Subcutaneous adipose tissue (tissue), 4 donors: ENCODE data around the gene MEGF11. TPM values are rescaled to one million over a fixed set of nuclear protein-coding genes. Genes with fewer than 3 reads are reported as not detected.

Experiments
- small RNA-seq: library from RNA; depleted of rRNA; stranded (forward); fragments of <200 nt; gene quantifications from one replicate; pipeline ENCODE3, GENCODE V24; 2016
- total RNA-seq, 4 donors: library from RNA; depleted of rRNA; stranded (reverse); fragments of >200 nt; gene quantifications; one replicate each; pipeline ENCODE4 v1.1.0, GENCODE V29; 2016
- TF ChIP-seq, protein P1 (sequence below): fragments of 450-650 bp; IDR thresholded peaks from one replicate; pipeline ENCODE4 v1.5.1; 2016; ENCODE audit warnings: low read depth, mild to moderate bottlenecking, control low read depth, antibody characterized with exemption, moderate library complexity

MEGF11 gene
- total RNA-seq, 4 donors from 2014 or later = not detected

GRCh38 chr15:65856821-65857455, 396.6 kb downstream of the MEGF11 start:
- TF ChIP-seq, protein P1, sequence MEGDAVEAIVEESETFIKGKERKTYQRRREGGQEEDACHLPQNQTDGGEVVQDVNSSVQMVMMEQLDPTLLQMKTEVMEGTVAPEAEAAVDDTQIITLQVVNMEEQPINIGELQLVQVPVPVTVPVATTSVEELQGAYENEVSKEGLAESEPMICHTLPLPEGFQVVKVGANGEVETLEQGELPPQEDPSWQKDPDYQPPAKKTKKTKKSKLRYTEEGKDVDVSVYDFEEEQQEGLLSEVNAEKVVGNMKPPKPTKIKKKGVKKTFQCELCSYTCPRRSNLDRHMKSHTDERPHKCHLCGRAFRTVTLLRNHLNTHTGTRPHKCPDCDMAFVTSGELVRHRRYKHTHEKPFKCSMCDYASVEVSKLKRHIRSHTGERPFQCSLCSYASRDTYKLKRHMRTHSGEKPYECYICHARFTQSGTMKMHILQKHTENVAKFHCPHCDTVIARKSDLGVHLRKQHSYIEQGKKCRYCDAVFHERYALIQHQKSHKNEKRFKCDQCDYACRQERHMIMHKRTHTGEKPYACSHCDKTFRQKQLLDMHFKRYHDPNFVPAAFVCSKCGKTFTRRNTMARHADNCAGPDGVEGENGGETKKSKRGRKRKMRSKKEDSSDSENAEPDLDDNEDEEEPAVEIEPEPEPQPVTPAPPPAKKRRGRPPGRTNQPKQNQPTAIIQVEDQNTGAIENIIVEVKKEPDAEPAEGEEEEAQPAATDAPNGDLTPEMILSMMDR = no peak

DNA sequence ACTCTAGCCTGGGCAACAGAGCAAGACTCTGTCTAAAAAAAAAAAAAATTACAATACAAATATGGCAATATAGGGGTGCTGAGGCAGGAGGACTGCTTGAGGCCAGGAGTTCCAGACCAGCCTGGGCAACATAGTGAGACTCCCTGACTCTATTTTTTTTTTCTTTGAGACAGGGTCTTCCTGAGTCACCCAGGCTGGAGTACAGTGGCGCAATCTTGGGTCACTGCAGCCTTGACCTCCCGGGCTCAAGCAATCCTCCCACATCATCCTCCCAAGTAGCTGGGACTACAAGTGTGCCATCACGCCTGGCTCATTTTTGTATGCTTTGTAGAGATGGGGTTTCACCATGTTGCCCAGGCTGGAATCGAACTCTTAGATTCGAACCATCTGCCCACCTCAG, 401.6 kb downstream of the MEGF11 start:
- TF ChIP-seq, protein P1 = no peak

- TF ChIP-seq, protein P1 = no peak
These were observed 405.6 kb downstream of the MEGF11 start for GRCh38 chr15:65847989-65848388.

- TF ChIP-seq, protein P1 = no peak
These were observed 407.6 kb downstream of the MEGF11 start for GRCh38 chr15:65845826-65846519.

Small RNAs within 50 kb of the gene (small RNA-seq; reads per million reads assigned to genes)
- gene MIR4311 = not detected

Other genes with a start within 250 kb of the MEGF11 start
- gene DIS3L, start 39.8 kb upstream of the MEGF11 start, total RNA-seq = 10 to 100 TPM; 49.5 to 64.5 (median 55.2) TPM
- 10 to 100 TPM in 1 of 4 donors, 1 to 10 TPM in 3; 2.2 to 11.6 (median 7.1) TPM for gene TIPIN, start 102.9 kb upstream of the MEGF11 start, total RNA-seq
- gene MAP2K1, start 133.2 kb upstream of the MEGF11 start, total RNA-seq = 10 to 100 TPM; 57.6 to 70.7 (median 65.4) TPM
- gene SNAPC5, start 244.0 kb upstream of the MEGF11 start, total RNA-seq = 10 to 100 TPM; 19.8 to 29.7 (median 21.9) TPM